ENCODE measurements around the gene ZBTB7B. TPM values are rescaled to one million over a fixed set of nuclear protein-coding genes. Genes with fewer than 3 reads are reported as not detected.

Gene ZBTB7B
- total and polyA plus RNA-seq, 9 of the 15 experiments (the other 6 are each of a cell fraction or from before 2014, with no cell fraction given), result 0.04 to 46.5 (median 15.2) TPM

GRCh38 chr1:155064111-155064831 is 61.7 kb downstream of the ZBTB7B start (continued):
- TF ChIP-seq TCFL5 (CRISPR knock-in tag; conservative IDR thresholded peaks at IDR 0.05) (no peak), CBX8 (IDR thresholded peaks at IDR 0.05; ENCODE audit: borderline replicate concordance, extremely low read depth, low read depth, low read length, poor library complexity, severe bottlenecking) (no peak), ZNF764 (CRISPR knock-in tag; IDR thresholded peaks at IDR 0.05; ENCODE audit: low read depth) (no peak), IFI16 (CRISPR knock-in tag; IDR thresholded peaks at IDR 0.05) (no peak), CXXC5 (CRISPR knock-in tag; IDR thresholded peaks at IDR 0.05) (no peak), SIN3A (IDR thresholded peaks at IDR 0.05; ENCODE audit: borderline replicate concordance in 2 of 2, control insufficient read depth in 1 of 2, low read depth in 2 of 2, low read length in 2 of 2) (peak in 1 of 2 experiments; percentile 56; a peak in 1 of 4 replicates), ADNP (tag; IDR thresholded peaks at IDR 0.05) (peak; percentile 99), TAF15 (IDR thresholded peaks at IDR 0.05; ENCODE audit: low read depth, low read length) (no peak), PKNOX1 (IDR thresholded peaks at IDR 0.05) (0 out of 2 replicates have a peak, but pooled peaks have one; percentile 18), ZNF140 (CRISPR knock-in tag; IDR thresholded peaks at IDR 0.05) (no peak), NFE2L1 (tag; IDR thresholded peaks at IDR 0.05; ENCODE audit: borderline replicate concordance, low read depth) (no peak), CBX3 (IDR thresholded peaks at IDR 0.05; ENCODE audit: borderline replicate concordance in 1 of 2, low read length in 2 of 2) (no peak), NFIX (CRISPR knock-in tag; IDR thresholded peaks at IDR 0.05; ENCODE audit: low read depth) (no peak)
- TF ChIP-seq, protein P1, sequence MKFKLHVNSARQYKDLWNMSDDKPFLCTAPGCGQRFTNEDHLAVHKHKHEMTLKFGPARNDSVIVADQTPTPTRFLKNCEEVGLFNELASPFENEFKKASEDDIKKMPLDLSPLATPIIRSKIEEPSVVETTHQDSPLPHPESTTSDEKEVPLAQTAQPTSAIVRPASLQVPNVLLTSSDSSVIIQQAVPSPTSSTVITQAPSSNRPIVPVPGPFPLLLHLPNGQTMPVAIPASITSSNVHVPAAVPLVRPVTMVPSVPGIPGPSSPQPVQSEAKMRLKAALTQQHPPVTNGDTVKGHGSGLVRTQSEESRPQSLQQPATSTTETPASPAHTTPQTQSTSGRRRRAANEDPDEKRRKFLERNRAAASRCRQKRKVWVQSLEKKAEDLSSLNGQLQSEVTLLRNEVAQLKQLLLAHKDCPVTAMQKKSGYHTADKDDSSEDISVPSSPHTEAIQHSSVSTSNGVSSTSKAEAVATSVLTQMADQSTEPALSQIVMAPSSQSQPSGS (CRISPR knock-in tag; IDR thresholded peaks at IDR 0.05), result no peak
- TF ChIP-seq, protein P2, sequence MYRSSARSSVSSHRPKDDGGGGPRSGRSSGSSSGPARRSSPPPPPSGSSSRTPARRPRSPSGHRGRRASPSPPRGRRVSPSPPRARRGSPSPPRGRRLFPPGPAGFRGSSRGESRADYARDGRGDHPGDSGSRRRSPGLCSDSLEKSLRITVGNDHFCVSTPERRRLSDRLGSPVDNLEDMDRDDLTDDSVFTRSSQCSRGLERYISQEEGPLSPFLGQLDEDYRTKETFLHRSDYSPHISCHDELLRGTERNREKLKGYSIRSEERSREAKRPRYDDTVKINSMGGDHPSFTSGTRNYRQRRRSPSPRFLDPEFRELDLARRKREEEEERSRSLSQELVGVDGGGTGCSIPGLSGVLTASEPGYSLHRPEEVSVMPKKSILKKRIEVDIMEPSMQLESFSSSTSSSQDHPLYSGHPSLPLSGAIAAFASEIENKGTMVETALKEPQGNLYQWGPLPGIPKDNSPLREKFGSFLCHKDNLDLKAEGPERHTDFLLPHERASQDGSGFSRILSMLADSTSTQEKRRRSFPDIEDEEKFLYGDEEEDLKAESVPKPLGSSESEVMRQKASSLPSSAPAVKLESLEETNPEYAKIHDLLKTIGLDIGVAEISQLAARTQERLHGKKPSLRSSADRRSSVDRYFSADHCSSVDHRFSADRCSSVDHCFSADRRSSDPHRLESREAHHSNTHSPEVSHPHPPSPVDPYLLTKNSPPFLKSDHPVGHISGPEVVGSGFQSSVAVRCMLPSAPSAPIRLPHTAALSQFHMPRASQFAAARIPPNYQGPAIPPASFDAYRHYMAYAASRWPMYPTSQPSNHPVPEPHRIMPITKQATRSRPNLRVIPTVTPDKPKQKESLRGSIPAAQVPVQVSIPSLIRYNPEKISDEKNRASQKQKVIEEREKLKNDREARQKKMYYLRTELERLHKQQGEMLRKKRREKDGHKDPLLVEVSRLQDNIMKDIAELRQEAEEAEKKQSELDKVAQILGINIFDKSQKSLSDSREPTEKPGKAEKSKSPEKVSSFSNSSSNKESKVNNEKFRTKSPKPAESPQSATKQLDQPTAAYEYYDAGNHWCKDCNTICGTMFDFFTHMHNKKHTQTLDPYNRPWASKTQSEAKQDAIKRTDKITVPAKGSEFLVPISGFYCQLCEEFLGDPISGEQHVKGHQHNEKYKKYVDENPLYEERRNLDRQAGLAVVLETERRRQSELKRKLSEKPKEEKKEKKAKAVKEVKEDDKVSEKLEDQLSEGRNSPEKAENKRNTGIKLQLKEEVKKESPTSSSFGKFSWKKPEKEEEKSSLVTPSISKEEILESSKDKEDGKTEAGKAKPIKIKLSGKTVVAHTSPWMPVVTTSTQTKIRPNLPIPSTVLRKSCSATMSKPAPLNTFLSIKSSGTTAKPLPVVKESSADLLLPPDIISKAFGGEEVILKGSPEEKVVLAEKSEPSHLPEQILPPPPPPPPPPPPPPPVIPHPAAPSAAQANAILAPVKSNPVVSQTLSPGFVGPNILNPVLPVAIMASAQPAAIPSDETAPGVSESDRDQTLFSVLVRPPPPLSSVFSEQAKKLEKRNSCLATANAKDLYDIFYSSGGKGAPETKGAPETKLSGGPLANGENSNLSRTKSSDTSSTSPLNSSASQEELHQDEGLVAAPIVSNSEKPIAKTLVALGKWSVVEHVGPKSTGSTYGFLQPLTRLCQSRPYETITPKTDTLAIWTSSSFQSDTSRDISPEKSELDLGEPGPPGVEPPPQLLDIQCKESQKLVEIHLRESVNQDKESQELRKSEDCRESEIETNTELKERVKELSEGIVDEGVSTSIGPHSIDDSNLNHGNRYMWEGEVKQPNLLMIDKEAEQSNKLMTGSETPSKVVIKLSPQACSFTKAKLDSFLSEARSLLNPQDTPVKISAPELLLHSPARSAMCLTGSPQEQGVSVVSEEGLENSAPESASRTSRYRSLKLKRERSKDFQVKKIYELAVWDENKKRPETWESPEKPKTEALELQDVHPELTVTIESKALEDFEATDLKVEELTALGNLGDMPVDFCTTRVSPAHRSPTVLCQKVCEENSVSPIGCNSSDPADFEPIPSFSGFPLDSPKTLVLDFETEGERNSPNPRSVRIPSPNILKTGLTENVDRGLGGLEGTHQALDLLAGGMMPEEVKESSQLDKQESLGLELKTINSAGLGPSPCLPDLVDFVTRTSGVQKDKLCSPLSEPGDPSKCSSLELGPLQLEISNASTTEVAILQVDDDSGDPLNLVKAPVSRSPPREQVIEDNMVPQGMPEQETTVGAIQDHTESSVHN (IDR thresholded peaks at IDR 0.05; ENCODE audit: borderline replicate concordance in 1 of 2, low read depth in 1 of 2), result no peak

Data from K562 (cell line).